ENCODE results near the gene CDKN2C.

The CDKN2C gene

GRCh38 chr1:50964863-50965262 is 5.2 kb upstream of the CDKN2C start:
- DNase-seq (ENCODE audit: low read depth), result no peak

DNA sequence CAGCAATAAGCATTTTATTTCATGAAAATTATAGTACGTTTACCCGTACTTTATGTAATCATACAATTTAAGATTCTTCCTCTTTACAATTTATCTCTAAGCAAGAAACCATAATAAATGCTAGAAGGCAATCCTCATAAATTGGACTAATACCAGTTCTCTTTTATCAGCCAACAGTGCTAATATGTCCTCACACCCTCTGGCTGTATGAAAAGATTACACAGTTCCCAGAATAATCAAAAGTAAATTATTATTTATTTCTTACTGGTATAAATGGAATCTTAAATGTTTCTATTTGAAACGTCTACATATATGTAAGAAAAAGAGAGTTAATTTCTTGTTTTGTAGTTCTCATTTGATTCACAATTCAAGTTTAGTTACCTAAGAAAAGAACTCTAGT is 3.1 kb upstream of the CDKN2C start:
- no peak for DNase-seq (ENCODE audit: low read depth)

- no peak for DNase-seq (ENCODE audit: low read depth)
These were observed 2.5 kb upstream of the CDKN2C start for GRCh38 chr1:50967416-50968157.

- DNase-seq (ENCODE audit: low read depth), result peak; percentile 62
These were observed 1.8 kb upstream of the CDKN2C start for GRCh38 chr1:50968158-50968820.

DNA sequence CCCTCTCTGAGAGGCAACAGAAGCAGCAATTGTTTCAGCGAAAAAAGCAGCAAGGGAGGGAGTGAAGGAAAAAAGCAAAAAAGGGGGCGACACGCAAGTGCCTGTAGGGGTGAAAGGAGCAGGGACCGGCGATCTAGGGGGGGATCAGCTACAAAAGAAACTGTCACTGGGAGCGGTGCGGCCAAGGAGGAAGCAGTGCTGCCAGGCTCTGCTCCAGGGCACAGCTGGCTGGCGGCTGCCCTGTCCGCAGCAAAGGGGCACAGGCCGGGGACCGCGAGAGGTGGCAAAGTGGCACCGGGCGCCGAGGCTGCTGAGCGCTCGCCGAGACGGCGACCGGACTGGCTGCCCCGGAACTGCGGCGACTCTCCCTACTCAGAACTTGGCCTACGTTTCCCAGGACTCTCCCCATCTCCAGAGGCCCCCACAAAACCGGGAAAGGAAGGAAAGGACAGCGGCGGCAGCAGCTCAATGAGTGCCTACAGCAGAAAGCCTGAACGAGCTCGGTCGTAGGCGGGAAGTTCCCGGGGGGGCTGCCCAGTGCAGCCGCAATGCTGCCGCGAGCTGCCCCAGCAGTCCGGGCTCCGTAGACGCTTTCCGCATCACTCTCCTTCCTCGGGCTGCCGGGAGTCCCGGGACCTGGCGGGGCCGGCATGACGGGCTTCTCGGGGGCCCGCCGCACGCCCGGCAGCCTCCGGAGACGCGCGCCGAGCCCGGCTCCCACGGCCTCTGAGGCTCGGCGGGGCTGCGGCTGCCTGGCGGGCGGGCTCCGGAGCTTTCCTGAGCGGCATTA is 1.0 kb upstream of the CDKN2C start:
- no peak for DNase-seq (ENCODE audit: low read depth)

DNA sequence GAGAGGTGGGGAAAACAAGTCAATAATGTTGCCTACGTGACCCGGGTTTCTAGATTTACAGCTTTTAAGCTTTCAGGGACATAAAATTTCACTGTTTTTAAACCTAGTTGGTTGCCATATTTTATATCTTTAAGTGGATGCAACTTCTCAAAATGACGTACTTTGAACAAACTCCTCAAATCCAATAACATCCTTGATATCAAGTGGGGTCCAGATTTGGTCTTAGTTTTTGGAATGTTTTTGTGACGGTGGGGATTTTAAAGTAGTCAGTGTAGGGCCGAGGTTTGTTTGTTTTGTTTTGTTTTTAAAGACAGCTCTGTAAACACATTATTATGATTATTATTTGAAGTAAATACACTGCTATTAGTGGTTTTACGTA is 453 bp downstream of the CDKN2C start:
- DNase-seq (ENCODE audit: low read depth), result no peak

GRCh38 chr1:50970931-50971582 is 1.0 kb downstream of the CDKN2C start:
- DNase-seq (ENCODE audit: low read depth), result no peak

DNA sequence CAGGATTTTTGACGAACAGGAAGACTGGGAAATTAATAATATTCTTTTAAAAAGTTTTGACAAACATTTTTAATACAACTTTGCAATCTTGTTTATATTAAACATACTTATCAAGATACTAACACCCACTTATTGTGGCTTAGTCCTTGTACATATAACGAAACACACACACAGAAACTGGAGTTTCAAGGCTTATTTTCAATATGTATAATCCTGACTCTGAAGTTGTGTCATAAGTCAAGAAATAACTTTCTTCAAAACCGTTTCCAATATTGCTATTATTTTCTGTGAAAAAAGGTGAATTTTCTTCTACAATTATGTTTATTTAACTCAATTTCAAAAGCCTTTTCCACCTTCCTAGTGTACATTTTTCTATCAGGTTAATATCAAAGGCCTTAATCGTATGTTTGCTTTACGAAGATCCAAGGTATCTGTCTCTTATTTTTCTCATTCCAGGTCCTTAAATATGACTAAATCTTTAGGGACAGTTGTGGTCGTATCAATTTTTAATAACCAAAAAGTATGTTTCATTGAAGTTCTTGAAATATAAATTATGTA is 1.8 kb downstream of the CDKN2C start:
- no peak for DNase-seq (ENCODE audit: low read depth)

DNA sequence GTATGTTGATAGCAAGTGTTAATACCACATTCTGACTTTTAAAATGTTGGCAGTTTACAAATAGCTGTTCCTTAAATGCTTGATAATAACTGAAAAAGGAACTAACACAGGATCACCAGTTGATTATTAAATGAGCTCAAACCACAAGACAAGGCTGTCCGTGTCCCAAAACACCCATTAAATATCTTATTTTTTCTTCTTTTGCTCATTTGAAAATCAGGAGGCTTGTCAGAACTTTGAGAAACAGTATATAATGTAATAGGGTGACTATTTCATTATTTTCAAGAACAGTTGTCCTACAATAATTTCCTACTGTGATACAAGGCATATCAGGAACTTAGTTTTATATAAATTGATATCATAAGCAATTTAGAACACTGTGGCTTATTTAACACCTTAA is 2.7 kb downstream of the CDKN2C start:
- no peak for DNase-seq (ENCODE audit: low read depth)

GRCh38 chr1:50973255-50973654 is 3.2 kb downstream of the CDKN2C start:
- DNase-seq (ENCODE audit: low read depth), result no peak

DNA sequence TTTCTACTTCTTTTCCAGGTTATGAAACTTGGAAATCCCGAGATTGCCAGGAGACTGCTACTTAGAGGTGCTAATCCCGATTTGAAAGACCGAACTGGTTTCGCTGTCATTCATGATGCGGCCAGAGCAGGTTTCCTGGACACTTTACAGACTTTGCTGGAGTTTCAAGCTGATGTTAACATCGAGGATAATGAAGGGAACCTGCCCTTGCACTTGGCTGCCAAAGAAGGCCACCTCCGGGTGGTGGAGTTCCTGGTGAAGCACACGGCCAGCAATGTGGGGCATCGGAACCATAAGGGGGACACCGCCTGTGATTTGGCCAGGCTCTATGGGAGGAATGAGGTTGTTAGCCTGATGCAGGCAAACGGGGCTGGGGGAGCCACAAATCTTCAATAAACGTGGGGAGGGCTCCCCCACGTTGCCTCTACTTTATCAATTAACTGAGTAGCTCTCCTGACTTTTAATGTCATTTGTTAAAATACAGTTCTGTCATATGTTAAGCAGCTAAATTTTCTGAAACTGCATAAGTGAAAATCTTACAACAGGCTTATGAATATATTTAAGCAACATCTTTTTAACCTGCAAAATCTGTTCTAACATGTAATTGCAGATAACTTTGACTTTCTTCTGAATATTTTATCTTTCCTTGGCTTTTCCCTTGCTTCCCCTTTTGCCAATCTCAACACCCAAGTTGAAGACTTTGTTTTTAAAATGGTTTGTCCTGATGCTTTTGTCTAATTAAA is 4.0 kb downstream of the CDKN2C start:
- DNase-seq (ENCODE audit: low read depth), result no peak

DNA sequence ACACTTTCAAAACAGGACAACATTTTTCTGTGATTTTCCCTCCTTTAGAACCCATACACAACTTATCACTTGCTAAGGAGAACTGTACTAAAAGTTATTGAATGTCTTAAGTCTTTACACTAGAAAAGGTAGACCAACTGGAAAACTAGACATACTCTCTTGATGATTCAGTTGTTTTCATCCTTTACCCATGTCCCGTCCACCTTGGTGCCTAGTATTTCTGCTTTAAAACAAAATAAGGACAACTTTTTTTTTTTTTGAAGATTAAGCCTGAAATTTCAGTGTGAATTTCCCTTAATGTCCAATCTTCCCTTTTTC is 4.5 kb downstream of the CDKN2C start:
- DNase-seq (ENCODE audit: low read depth), result no peak

DNA sequence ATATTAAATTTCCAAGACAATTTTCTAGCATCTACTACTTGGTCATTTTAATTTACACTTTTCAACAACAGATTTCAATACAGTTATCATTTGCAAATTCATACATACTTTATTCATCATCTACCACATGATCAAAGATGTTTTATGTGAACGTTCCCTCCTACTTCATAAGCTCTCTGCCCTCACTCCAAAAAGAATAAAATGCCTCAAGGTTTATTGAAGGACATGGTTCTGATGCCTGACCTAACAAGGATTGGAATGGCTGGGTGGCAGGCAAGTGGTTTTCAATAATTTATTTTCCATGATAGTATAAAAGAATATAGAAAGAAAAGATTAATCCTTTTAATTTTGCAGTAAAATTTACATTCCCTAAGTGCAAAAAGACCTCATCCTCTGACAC is 5.4 kb downstream of the CDKN2C start:
- no peak for DNase-seq (ENCODE audit: low read depth)

- no peak for DNase-seq (ENCODE audit: low read depth)
These were observed 6.3 kb downstream of the CDKN2C start for GRCh38 chr1:50976111-50976889.

DNA sequence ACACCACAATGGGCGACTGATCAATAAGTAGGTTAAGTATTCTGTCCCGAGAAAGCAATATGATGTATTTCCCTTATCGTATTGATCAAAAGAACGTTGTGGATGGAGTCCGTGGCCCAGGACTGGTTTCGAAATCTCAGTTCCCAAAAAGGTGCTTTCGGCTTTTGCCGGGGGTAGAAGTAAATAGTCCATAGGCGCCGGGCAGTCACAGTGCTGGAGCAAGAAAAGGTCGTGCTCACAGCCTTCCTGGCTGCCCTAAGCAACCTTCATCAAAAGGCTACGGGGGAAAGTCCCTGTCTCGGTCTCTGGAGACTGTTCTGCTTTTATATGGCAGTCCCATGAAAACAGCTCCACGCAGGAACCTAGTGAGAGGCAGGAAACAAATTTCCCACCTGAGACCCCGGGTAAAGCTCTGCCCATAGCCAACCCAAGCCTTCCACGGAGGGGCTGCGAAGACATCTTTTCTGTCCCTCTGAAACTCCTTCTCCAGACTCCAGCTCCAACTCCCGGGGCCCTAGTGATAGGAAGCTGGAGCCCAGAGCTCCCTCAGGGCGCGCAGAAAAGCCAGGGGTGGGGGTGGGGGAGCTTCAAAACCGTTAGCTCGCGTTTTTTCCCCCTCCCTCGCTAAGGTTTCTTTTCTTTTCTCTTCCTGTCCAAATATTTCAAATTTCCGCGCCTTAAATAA is 7.0 kb downstream of the CDKN2C start:
- no peak for DNase-seq (ENCODE audit: low read depth)

DNA sequence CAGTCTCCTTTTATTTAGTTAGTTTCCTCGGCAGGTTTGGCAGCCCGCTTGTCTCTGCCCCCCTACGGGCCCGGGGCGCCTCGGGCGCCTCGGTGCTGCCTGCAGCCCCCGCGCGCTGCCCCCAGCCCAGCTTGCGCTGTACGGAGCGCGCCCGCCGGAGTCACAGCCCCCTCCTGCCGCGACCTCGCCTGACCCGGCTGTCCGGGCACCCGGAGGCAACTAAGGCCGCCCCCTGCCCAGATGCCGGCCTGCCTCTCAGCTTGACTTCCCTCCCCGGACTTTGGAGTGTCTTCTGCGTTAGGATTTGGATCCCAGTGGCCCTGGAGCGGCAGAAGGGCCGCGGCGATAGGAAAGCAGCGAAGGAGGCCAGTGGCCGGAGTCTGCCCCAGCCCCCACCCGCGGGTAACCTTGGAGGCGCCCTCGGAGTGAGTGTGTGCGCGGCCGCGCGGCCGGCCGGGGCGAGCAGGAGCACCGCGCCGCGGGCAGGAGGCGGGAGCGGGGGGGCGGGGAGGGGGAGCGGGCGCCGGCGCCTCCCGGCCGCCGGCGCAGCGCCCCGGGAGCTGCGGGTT is 7.6 kb downstream of the CDKN2C start:
- DNase-seq (ENCODE audit: low read depth), result no peak

DNA sequence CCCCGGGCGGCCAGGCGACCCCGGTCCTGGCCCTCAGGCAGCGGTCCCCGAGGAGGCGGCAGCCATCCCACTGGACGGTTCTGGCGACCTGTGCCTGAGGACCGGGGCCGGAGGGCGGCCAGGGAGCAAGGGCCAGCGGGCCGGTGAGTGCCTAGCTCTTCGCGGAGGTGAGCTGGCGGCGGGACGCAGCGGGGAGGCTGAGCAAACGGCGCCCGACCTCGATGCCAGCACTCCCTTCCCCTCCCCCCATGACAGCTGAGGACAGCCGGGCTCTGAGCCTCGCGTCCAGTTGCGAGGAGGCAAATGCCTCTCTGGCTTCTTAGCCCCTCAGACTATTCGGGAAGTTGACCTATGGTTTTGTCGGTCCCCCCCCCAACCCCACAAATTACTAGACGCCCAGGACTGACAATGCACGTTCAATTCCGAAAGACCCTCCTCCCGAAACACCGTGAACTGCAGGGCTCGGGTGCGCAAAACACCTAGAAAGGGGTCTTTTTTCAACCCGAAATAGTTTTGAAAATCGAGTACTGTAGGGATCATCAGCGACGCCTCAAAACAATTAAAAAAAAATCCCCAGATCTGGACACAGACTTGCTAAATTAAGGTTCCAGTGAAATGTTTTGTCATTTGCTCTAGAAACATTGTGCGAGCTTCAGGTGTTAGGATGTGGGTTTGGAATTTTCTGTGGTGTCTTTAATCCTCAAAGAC is 8.3 kb downstream of the CDKN2C start:
- no peak for DNase-seq (ENCODE audit: low read depth)

- no peak for DNase-seq (ENCODE audit: low read depth)
These were observed 9.1 kb downstream of the CDKN2C start for GRCh38 chr1:50978852-50979781.

Data from HS-5 (cell line).